GM20431 (cell line): ENCODE results near the gene TTC33.

Experiments
- in situ Hi-C: fragments of 300-500 bp; cut with MseI, MboI; formaldehyde crosslinking; loops from one replicate; pipeline ENCODE4 v1.15.0; 2020; ENCODE audit warnings: low sequenced_read_pairs; ENCODE audit not compliant: unreplicated experiment

Gene TTC33

GRCh38 chr5:40780858-40781257 is 25.1 kb upstream of the TTC33 start:
- in situ Hi-C loops: no loop called here

- in situ Hi-C loops: no loop called here
Measured at GRCh38 chr5:40780199-40780598, 24.4 kb upstream of the TTC33 start.

GRCh38 chr5:40779561-40779960 is 23.8 kb upstream of the TTC33 start:
- in situ Hi-C loops: no loop called here

- in situ Hi-C loops: no loop called here
Measured at GRCh38 chr5:40778133-40778532, 22.4 kb upstream of the TTC33 start.

- in situ Hi-C loops: no loop called here
Measured at GRCh38 chr5:40776658-40776977, 20.9 kb upstream of the TTC33 start.

GRCh38 chr5:40775846-40776657 is 20.3 kb upstream of the TTC33 start:
- in situ Hi-C loops: no loop called here

- in situ Hi-C loops: no loop called here
Measured at GRCh38 chr5:40775085-40775845, 19.5 kb upstream of the TTC33 start.

- in situ Hi-C loops: no loop called here
Measured at GRCh38 chr5:40774623-40775022, 18.9 kb upstream of the TTC33 start.

- in situ Hi-C loops: no loop called here
Measured at GRCh38 chr5:40770764-40771163, 15.0 kb upstream of the TTC33 start.

- in situ Hi-C loops: no loop called here
Measured at GRCh38 chr5:40762705-40763104, 6.9 kb upstream of the TTC33 start.

GRCh38 chr5:40757400-40757799 is 1.6 kb upstream of the TTC33 start:
- in situ Hi-C loops: no loop called here

- in situ Hi-C loops: no loop called here
Measured at GRCh38 chr5:40755093-40755406, 711 bp downstream of the TTC33 start.

GRCh38 chr5:40754381-40755092 is 1.2 kb downstream of the TTC33 start:
- in situ Hi-C loops: no loop called here

GRCh38 chr5:40746703-40747102 is 9.1 kb downstream of the TTC33 start:
- in situ Hi-C loops: no loop called here

- in situ Hi-C loops: no loop called here
Measured at GRCh38 chr5:40743771-40744170, 12.0 kb downstream of the TTC33 start.

- in situ Hi-C loops: no loop called here
Measured at GRCh38 chr5:40738502-40738901, 17.3 kb downstream of the TTC33 start.

GRCh38 chr5:40736103-40736875 is 19.5 kb downstream of the TTC33 start:
- in situ Hi-C loops: no loop called here

GRCh38 chr5:40735609-40736008 is 20.2 kb downstream of the TTC33 start:
- in situ Hi-C loops: no loop called here

GRCh38 chr5:40734986-40735385 is 20.8 kb downstream of the TTC33 start:
- in situ Hi-C loops: no loop called here

- in situ Hi-C loops: no loop called here
Measured at GRCh38 chr5:40733879-40734563, 21.7 kb downstream of the TTC33 start.
